ENCODE results near the gene HLCS. TPM values are rescaled to one million over a fixed set of nuclear protein-coding genes. Genes with fewer than 3 reads are reported as not detected.
A peak's percentile ranks its signal among the peaks of the same experiment; 100 is the strongest.

HLCS gene
- total and polyA plus RNA-seq, 2 of the 4 experiments (the other 2 are of a cell fraction) = 10.6 to 21.0 TPM

- no peak for TF ChIP-seq MXI1 (IDR thresholded peaks at IDR 0.05; ENCODE audit: borderline replicate concordance, low read depth, low read length)
Observed at GRCh38 chr21:36704281-36704957, 262.1 kb downstream of the HLCS start (continued).

- H3K36me3 ChIP-seq (ENCODE audit: control insufficient read depth, insufficient read depth, low read length) = no peaks in the 10 kb centered on the region
- peak overlapping the region; percentile 34; the same call in 1 of the 2 replicates for H2BK20ac ChIP-seq (ENCODE audit: low read depth, low read length)
- H2AFZ ChIP-seq (replicated peaks; ENCODE audit: low read length, poor library complexity) = peak overlapping the region; percentile 13
- H2BK15ac ChIP-seq (ENCODE audit: low read depth, low read length) = no peak overlapping the region
- in situ Hi-C loops (cut with MboI; ENCODE audit: low sequenced_read_pairs) = no loop called here
- POLR2A ChIA-PET (ENCODE audit: unreplicated experiment) = interaction anchor here (0.8 kb wide), 1 partner anchor 49 kb away, joined by 3 read pairs; no protein-coding TSS in a partner anchor
- H4K91ac ChIP-seq (ENCODE audit: insufficient read depth, low read depth, low read length) = peak overlapping the region; percentile 16; the same call in 1 of the 2 replicates
- no peak overlapping the region for H3K18ac ChIP-seq (ENCODE audit: low read depth, low read length)
- H3K27me3 ChIP-seq (ENCODE audit: control insufficient read depth, insufficient read depth, low read length) = peaks cover 94% of the 10 kb centered on the region
- peak overlapping the region; percentile 73 for H2AK9ac ChIP-seq (replicated peaks; ENCODE audit: low read depth, low read length, poor library complexity)
- peak overlapping the region; percentile 47 for H2BK5ac ChIP-seq (ENCODE audit: low read depth, low read length, poor library complexity, severe bottlenecking)
- H3K56ac ChIP-seq (ENCODE audit: extremely low read depth, insufficient read depth, low read length) = peak overlapping the region; percentile 65; the same call in 1 of the 2 replicates
- peak overlapping the region; percentile 57 for H2BK120ac ChIP-seq (ENCODE audit: low read depth, low read length)
- H2AK5ac ChIP-seq (ENCODE audit: low read depth, low read length) = peak overlapping the region; percentile 27; the same call in 1 of the 2 replicates
- no peaks in the 10 kb centered on the region for H3K9me3 ChIP-seq (ENCODE audit: control insufficient read depth, insufficient read depth, low read length)
- H3K14ac ChIP-seq (replicated peaks; ENCODE audit: low read depth, low read length) = peak overlapping the region; percentile 76
- H3K23ac ChIP-seq (ENCODE audit: low read depth, low read length) = peak overlapping the region; percentile 52
- BruUV-seq (replicated peaks) = no TSS peak
- intact Hi-C loops (cut with micrococcal nuclease) = loop anchor here (5.0 kb wide), 1 partner anchor 214 kb away; no protein-coding TSS in a partner anchor
- TF ChIP-seq BHLHE40 (IDR thresholded peaks at IDR 0.05; ENCODE audit: low read depth, low read length) = no peak
- H4K8ac ChIP-seq (ENCODE audit: low read depth in 2 of 2, low read length in 2 of 2) = peak overlapping the region in 1 of 2 experiments; percentile 58; a peak in 2 of 4 replicates
- peak overlapping the region; percentile 18 for H3K4me2 ChIP-seq (ENCODE audit: low read depth, low read length)
- ATAC-seq (ENCODE audit: low read depth) (no peak), DNase-seq (no peak)
- H3K9ac ChIP-seq (ENCODE audit: low read depth, low read length) = peak overlapping the region; percentile 40; the same call in 1 of the 2 replicates
- H3K4ac ChIP-seq (ENCODE audit: low read depth, low read length) = peak overlapping the region; percentile 71
- CTCF ChIA-PET = no interaction called here
- no peaks in the 10 kb centered on the region; the same call in 1 of the 2 replicates for H3K9me1 ChIP-seq (ENCODE audit: insufficient read depth, low read length)
- H3K27ac ChIP-seq (ENCODE audit: insufficient read depth, low read length) = peak overlapping the region; percentile 19; the same call in 1 of the 2 replicates
- peak overlapping the region; percentile 39 for H3K4me3 ChIP-seq (ENCODE audit: insufficient read depth, low read depth, low read length)
- no peaks in the 10 kb centered on the region for H3K79me1 ChIP-seq (ENCODE audit: low read depth in 1 of 2, low read length in 2 of 2)
- 50% methylated on average over 1 of the region's 15 CpGs; no CpG with 5 or more reads in 1 of the 2 experiments for WGBS, 2 experiments (ENCODE audit: extremely low coverage in 2 of 2, insufficient read length in 1 of 2)
- H4K5ac ChIP-seq (ENCODE audit: low read depth, low read length) = no peak overlapping the region
- peaks cover 27% of the 10 kb centered on the region for H4K20me1 ChIP-seq (ENCODE audit: insufficient read depth, low read length)
- dilution Hi-C loops (cut with HindIII; ENCODE audit: low sequenced_read_pairs, unreplicated experiment) = no loop called here
- H3K4me1 ChIP-seq (ENCODE audit: control insufficient read depth, insufficient read depth, low read length) = no peaks in the 10 kb centered on the region; the same call in 1 of the 2 replicates
Observed at GRCh38 chr21:36703626-36704280, 262.7 kb downstream of the HLCS start.

All from IMR-90 (cell line).